Activated CD8-positive, alpha-beta memory T cell treated with anti-CD3 and anti-CD28 coated beads, Interleukin-2, amount 10 ng/mL, durations not matched to agents 7 days and 5 days (primary cell): ENCODE results near the gene CKAP2L. TPM values are rescaled to one million over a fixed set of nuclear protein-coding genes. Genes with fewer than 3 reads are reported as not detected.
A peak's percentile ranks its signal among the peaks of the same experiment; 100 is the strongest.

Experiments
- ATAC-seq: fragments of 150-1000 bp; cut with Tn5 transposase; one replicate; pipeline ENCODE4 v1.10.0; 2021; ENCODE audit warnings: moderate library complexity
- CTCF ChIA-PET: fragments of 350-600 bp; sonication (Branson Sonifier 250); formaldehyde crosslinking; loops from one replicate; lab custom pipeline; 2021; ENCODE audit warnings: antibody characterized with exemption; lab: Charles Lee
- DNase-seq: peaks from one replicate; pipeline ENCODE4 v3.0.0-alpha.2; 2020
- H3K27ac Mint-ChIP-seq: one replicate; pipeline ENCODE4 v1.8.0; 2021; ENCODE audit warnings: mild to moderate bottlenecking, mixed read lengths
- H3K27me3 Mint-ChIP-seq: one replicate; pipeline ENCODE4 v1.8.0; 2021; ENCODE audit warnings: mixed read lengths
- H3K36me3 Mint-ChIP-seq: one replicate; pipeline ENCODE4 v1.8.0; 2021; ENCODE audit warnings: mild to moderate bottlenecking, mixed read lengths
- H3K4me1 Mint-ChIP-seq: one replicate; pipeline ENCODE4 v1.8.0; 2021; ENCODE audit warnings: mixed read lengths
- H3K4me3 Mint-ChIP-seq: one replicate; pipeline ENCODE4 v1.8.0; 2021; ENCODE audit warnings: mild to moderate bottlenecking, moderate library complexity, mixed read lengths
- H3K9me3 Mint-ChIP-seq: one replicate; pipeline ENCODE4 v1.8.0; 2022; ENCODE audit warnings: low read depth, mixed read lengths
- total RNA-seq, 2 experiments: library from RNA; stranded (reverse); gene quantifications; one replicate each; pipeline ENCODE4 v1.2.3, GENCODE V29; 2021

Gene CKAP2L
- total RNA-seq: 10 to 100 TPM; 62.2 to 68.8 TPM

- CTCF ChIA-PET: interaction anchor here (0.9 to 4.6 kb wide), 6 partner anchors 58 to 177 kb away, joined by 4 to 28 read pairs (median 6); no protein-coding TSS in a partner anchor
- ATAC-seq (peak; percentile 97), DNase-seq (peak; percentile 99)
- peaks cover 52% of the 10 kb centered on the region for H3K36me3 Mint-ChIP-seq
- H3K4me1 Mint-ChIP-seq: peaks cover 57% of the 10 kb centered on the region
- H3K27ac Mint-ChIP-seq: peak within 1 kb of the TSS; percentile 99
- H3K4me3 Mint-ChIP-seq: peak within 1 kb of the TSS; percentile 85
- no peaks in the 10 kb centered on the region for H3K27me3 Mint-ChIP-seq
- H3K9me3 Mint-ChIP-seq: no peaks in the 10 kb centered on the region
Measured at GRCh38 chr2:112764071-112765044, at the start of gene CKAP2L. Gene CKAP2L, minus strand, starts transcription at chr2:112764609. Its CDS starts 11 bp downstream, at chr2:112764598.

GRCh38 chr2:112813280-112813966 is 49.0 kb upstream of the CKAP2L start:
- CTCF ChIA-PET: no interaction called here
- H3K9me3 Mint-ChIP-seq: peaks cover 5% of the 10 kb centered on the region
- peaks cover 14% of the 10 kb centered on the region for H3K4me1 Mint-ChIP-seq
- H3K27ac Mint-ChIP-seq: no peak overlapping the region
- DNase-seq (no peak), ATAC-seq (no peak)
- peaks cover 14% of the 10 kb centered on the region for H3K36me3 Mint-ChIP-seq
- no peaks in the 10 kb centered on the region for H3K27me3 Mint-ChIP-seq
- H3K4me3 Mint-ChIP-seq: no peak overlapping the region

- Mint-ChIP-seq H3K36me3 (peaks cover 16% of the 10 kb centered on the region), H3K4me1 (peaks cover 14% of the 10 kb centered on the region), H3K4me3 (no peak overlapping the region), H3K27me3 (no peaks in the 10 kb centered on the region), H3K9me3 (peaks cover 7% of the 10 kb centered on the region), H3K27ac (no peak overlapping the region)
- CTCF ChIA-PET: interaction anchor here (0.8 to 1.4 kb wide), 2 partner anchors 17 to 31 kb away, joined by 3 to 4 read pairs; no protein-coding TSS in a partner anchor
- DNase-seq (no peak), ATAC-seq (no peak)
Measured at GRCh38 chr2:112812318-112813267, 48.2 kb upstream of the CKAP2L start.

GRCh38 chr2:112811841-112812306 is 47.5 kb upstream of the CKAP2L start:
- DNase-seq: no peak
- ATAC-seq: no peak
- Mint-ChIP-seq H3K27me3 (no peaks in the 10 kb centered on the region), H3K27ac (peak overlapping the region; percentile 17), H3K4me1 (peaks cover 14% of the 10 kb centered on the region), H3K36me3 (peaks cover 22% of the 10 kb centered on the region), H3K4me3 (no peak overlapping the region), H3K9me3 (peaks cover 12% of the 10 kb centered on the region)
- CTCF ChIA-PET: interaction anchor here (0.8 to 1.4 kb wide), 2 partner anchors 16 to 32 kb away, joined by 3 to 4 read pairs; no protein-coding TSS in a partner anchor

GRCh38 chr2:112811276-112811831 is 46.9 kb upstream of the CKAP2L start:
- DNase-seq (no peak), ATAC-seq (no peak)
- Mint-ChIP-seq H3K27ac (peak overlapping the region; percentile 28), H3K27me3 (no peaks in the 10 kb centered on the region), H3K36me3 (peaks cover 26% of the 10 kb centered on the region), H3K4me3 (no peak overlapping the region), H3K9me3 (peaks cover 16% of the 10 kb centered on the region), H3K4me1 (peaks cover 17% of the 10 kb centered on the region)
- CTCF ChIA-PET: interaction anchor here (0.8 to 1.4 kb wide), 4 partner anchors 16 to 306 kb away, joined by 3 to 4 read pairs (median 4); no protein-coding TSS in a partner anchor

- Mint-ChIP-seq H3K4me1 (peaks cover 28% of the 10 kb centered on the region), H3K36me3 (peaks cover 32% of the 10 kb centered on the region), H3K4me3 (no peak overlapping the region), H3K27me3 (no peaks in the 10 kb centered on the region), H3K27ac (no peak overlapping the region), H3K9me3 (peaks cover 16% of the 10 kb centered on the region)
- CTCF ChIA-PET: interaction anchor here (0.7 to 1.8 kb wide), 5 partner anchors 19 to 104 kb away, joined by 3 to 6 read pairs (median 3); partner anchors contain the start of gene IL1A
- ATAC-seq (no peak), DNase-seq (no peak)
Measured at GRCh38 chr2:112809112-112809511, 44.7 kb upstream of the CKAP2L start.

GRCh38 chr2:112807233-112807807 is 42.9 kb upstream of the CKAP2L start:
- H3K4me1 Mint-ChIP-seq: peaks cover 40% of the 10 kb centered on the region
- H3K9me3 Mint-ChIP-seq: peaks cover 16% of the 10 kb centered on the region
- no peak overlapping the region for H3K27ac Mint-ChIP-seq
- ATAC-seq (no peak), DNase-seq (no peak)
- CTCF ChIA-PET: interaction anchor here (1.0 to 1.2 kb wide), 2 partner anchors 28 to 135 kb away, joined by 3 read pairs; no protein-coding TSS in a partner anchor
- no peak overlapping the region for H3K4me3 Mint-ChIP-seq
- H3K27me3 Mint-ChIP-seq: no peaks in the 10 kb centered on the region
- H3K36me3 Mint-ChIP-seq: peaks cover 32% of the 10 kb centered on the region

GRCh38 chr2:112805542-112805941 is 41.1 kb upstream of the CKAP2L start:
- Mint-ChIP-seq H3K27me3 (no peaks in the 10 kb centered on the region), H3K4me1 (peaks cover 30% of the 10 kb centered on the region), H3K4me3 (no peak overlapping the region), H3K9me3 (peaks cover 14% of the 10 kb centered on the region), H3K36me3 (peaks cover 22% of the 10 kb centered on the region), H3K27ac (no peak overlapping the region)
- CTCF ChIA-PET: interaction anchor here (1.7 kb wide), 1 partner anchor 136 kb away, joined by 3 read pairs; no protein-coding TSS in a partner anchor
- no peak for ATAC-seq
- no peak for DNase-seq

- peaks cover 44% of the 10 kb centered on the region for H3K4me1 Mint-ChIP-seq
- no peak for DNase-seq
- no peaks in the 10 kb centered on the region for H3K27me3 Mint-ChIP-seq
- H3K4me3 Mint-ChIP-seq: no peak overlapping the region
- CTCF ChIA-PET: no interaction called here
- H3K36me3 Mint-ChIP-seq: peaks cover 22% of the 10 kb centered on the region
- peak; percentile 69 for ATAC-seq
- peak overlapping the region; percentile 66 for H3K27ac Mint-ChIP-seq
- H3K9me3 Mint-ChIP-seq: peaks cover 11% of the 10 kb centered on the region
Measured at GRCh38 chr2:112803691-112804521, 39.5 kb upstream of the CKAP2L start.

GRCh38 chr2:112800881-112801583 is 36.6 kb upstream of the CKAP2L start:
- DNase-seq (no peak), ATAC-seq (no peak)
- Mint-ChIP-seq H3K27ac (no peak overlapping the region), H3K4me3 (no peak overlapping the region), H3K36me3 (peaks cover 27% of the 10 kb centered on the region), H3K27me3 (no peaks in the 10 kb centered on the region), H3K4me1 (peaks cover 43% of the 10 kb centered on the region), H3K9me3 (peaks cover 5% of the 10 kb centered on the region)
- CTCF ChIA-PET: interaction anchor here (1.1 to 1.3 kb wide), 3 partner anchors 9 to 84 kb away, joined by 3 read pairs; no protein-coding TSS in a partner anchor
